GM19397 (cell line): ENCODE results near the gene GDI2.
"Not testable (repeated sequence)": the region's sequence is repeated elsewhere in the genome, so short reads cannot be mapped to it uniquely, and the experiment has no call there.

Source experiments
- ATAC-seq: cut with Tn5 transposase; IDR thresholded peaks from one replicate; pipeline ENCODE4 v1.9.1; 2021; ENCODE audit warnings: mild to moderate bottlenecking, moderate library complexity; ENCODE audit not compliant: unreplicated experiment

The GDI2 gene

GRCh38 chr10:5788969-5789368, 24.3 kb downstream of the GDI2 start:
- no peak for ATAC-seq

GRCh38 chr10:5783300-5783699, 29.9 kb downstream of the GDI2 start:
- ATAC-seq = no peak

GRCh38 chr10:5782174-5782573, 31.1 kb downstream of the GDI2 start:
- no peak for ATAC-seq

- ATAC-seq = no peak
Observed at GRCh38 chr10:5779730-5780129, 33.5 kb downstream of the GDI2 start.

DNA sequence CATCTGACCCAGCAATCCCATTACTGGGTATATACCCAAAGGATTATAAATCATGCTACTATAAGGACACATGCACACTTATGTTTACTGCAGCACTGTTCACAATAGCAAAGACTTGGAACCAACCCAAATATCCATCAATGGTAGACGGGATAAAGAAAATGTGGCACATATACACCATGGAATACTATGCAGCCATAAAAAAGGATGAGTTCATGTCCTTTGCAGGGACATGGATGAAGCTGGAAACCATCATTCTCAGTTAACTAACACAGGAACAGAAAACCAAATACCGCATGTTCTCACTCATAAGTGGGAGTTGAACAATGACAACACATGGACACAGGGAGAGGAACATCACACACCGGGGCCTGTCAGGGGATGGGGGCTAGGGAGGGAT, 35.5 kb downstream of the GDI2 start:
- ATAC-seq = not testable (repeated sequence)

GRCh38 chr10:5776881-5777197, 36.4 kb downstream of the GDI2 start:
- ATAC-seq = no peak

- ATAC-seq = no peak
Observed at GRCh38 chr10:5776136-5776880, 36.9 kb downstream of the GDI2 start.

DNA sequence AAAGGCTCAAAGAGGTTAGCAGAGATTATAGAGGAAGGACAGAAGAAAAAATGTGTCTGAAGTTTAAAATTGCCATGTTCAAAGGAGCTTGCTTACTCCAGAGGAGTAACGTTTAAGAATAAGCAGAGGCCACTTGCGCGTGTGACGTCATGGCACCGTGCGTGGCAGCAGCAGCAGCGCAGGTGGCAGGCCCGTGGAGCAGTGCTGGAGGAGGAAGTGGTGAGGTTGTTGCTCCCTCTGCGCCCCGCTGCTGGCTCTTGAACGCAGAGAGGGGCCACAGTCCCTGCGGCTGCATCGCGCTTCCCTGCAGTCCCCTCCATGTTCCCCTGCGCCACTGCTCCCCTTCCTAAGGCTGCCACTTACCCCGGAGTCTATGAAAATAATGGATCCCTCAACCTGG, 37.5 kb downstream of the GDI2 start:
- ATAC-seq = no peak

- no peak for ATAC-seq
Observed at GRCh38 chr10:5774987-5775620, 38.1 kb downstream of the GDI2 start.

GRCh38 chr10:5766189-5766588, 47.0 kb downstream of the GDI2 start:
- no peak for ATAC-seq

- no peak for ATAC-seq
Observed at GRCh38 chr10:5765617-5766016, 47.6 kb downstream of the GDI2 start.

GRCh38 chr10:5764422-5765297, 48.6 kb downstream of the GDI2 start:
- ATAC-seq = no peak

- ATAC-seq = no peak
Observed at GRCh38 chr10:5762531-5762930, 50.7 kb downstream of the GDI2 start.

DNA sequence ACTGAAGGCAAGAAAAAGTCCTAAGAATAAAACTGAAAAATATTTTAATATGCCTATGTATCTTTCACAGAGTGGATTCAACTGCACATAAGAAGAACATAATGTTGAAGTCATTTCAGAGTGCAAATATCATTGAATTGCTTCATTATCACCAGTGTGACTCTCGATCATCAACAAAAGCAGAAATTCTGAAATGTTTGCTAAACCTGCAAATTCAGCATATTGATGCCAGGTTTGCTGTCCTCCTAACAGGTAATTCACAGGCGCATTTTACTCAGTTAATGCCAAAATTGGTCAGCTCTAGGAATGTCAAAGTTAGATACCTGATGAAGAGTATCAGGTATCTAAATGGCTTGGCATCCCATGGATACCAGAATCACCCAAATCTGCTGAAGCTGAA, 52.0 kb downstream of the GDI2 start:
- no peak for ATAC-seq

DNA sequence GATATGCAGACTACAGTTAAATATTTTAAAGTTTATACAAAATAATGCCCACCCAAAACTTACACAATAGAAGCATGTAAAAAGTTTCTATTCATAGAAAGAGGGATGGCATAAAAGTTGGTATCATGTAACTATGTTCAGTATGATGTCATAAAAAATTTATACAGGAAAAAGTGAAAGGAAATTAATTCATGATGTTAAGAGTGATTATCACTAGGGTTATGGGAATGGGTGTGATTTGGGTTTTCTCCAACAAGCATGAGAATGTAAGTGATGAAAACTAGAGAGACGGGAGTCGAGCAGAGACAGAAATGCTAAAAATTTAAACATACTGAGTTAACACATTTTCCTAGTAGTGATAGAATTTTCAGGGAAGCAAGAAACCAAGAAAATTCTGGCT, 52.7 kb downstream of the GDI2 start:
- no peak for ATAC-seq

- no peak for ATAC-seq
Observed at GRCh38 chr10:5758927-5759326, 54.3 kb downstream of the GDI2 start.

DNA sequence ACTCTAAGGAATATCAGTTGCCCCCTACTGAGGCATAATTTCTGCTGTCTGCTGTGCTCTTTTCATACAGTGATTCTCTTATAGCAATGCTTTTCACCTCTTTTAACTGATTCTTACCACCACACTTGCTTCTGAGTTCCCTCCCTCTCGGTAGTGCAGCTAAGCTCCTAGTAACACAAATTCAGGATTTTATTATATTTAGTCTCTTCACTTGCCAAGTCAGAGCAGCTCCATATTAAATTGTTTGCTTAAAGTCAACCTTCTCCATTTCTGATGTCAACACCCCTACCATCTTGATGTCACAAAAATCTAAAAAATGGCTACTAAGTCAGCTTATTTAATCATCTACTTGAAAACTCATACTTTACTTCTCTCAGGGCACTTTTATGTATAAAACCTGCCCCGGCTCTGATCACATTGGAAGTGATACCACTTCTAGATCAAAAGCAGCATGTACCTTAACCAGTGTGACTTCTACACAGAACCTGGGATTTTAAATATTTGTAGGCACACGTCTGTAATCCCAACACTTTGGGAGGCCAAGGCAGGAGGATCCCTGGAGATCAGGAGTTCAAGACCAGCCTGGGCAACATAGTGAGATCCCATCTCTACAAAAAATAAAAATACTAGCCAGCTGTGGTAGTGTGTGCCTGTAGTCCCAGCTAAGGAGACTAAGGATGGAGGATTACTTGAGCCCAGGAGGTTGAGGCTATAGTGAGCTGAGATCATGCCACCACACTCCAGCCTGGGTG, 55.3 kb downstream of the GDI2 start:
- ATAC-seq = no peak

DNA sequence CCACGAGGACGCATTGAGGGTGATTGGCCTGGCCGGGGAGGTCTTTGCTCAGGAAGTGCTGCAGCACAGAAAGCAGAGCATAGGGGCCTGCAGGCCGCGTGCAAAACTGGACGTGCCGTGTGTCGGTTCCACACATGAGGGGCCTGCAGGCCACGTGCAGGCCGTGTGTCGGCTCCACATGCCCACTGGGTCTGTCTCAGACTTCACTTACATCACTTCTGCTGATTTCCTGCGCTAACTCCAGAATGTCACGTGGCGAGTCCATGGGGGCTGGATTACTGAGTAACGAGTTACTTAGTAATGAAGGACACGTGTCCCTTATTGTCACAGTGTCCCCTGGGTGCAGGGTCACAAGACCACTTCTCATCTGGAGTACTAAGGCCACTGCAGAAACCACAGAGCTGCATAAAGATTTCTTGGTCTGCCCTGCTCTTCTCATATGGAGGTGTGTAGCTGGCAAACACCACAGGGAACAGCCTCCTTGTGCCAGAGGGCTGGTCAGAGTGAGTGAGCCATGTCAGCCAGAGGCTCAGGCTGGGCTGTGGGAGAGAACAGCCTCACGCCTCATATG, 60.8 kb downstream of the GDI2 start:
- ATAC-seq = no peak

- no peak for ATAC-seq
Observed at GRCh38 chr10:5751601-5752253, 61.5 kb downstream of the GDI2 start.

GRCh38 chr10:5748394-5748803, 64.8 kb downstream of the GDI2 start:
- no peak for ATAC-seq
